AG04449 (cell line): ENCODE measurements around the gene FNDC3B.

Experiments used
- CTCF ChIA-PET: fragments of 350-600 bp; formaldehyde crosslinking; extraction: SDS; loops from one replicate; lab custom pipeline; 2021; ENCODE audit warnings: antibody characterized with exemption; lab: Yijun Ruan, JAX
- POLR2A ChIA-PET: fragments of 400-600, 350-600 bp; formaldehyde crosslinking; extraction: SDS; loops from one replicate; lab custom pipeline; 2020; ENCODE audit warnings: antibody characterized with exemption, inconsistent platforms; lab: Yijun Ruan, JAX
- DNase-seq: peaks from one replicate; pipeline ENCODE4 v3.0.0-alpha.2; 2010; ENCODE audit warnings: low read depth, low spot score
- H3K4me3 ChIP-seq: 2 replicates; pipeline ENCODE4 v1.5.1; 2011; ENCODE audit warnings: low read depth, mild to moderate bottlenecking, control low read depth, low read length
- TF ChIP-seq, protein P1 (sequence below): IDR thresholded peaks from one replicate; pipeline ENCODE4 v1.5.1; 2011; ENCODE audit warnings: mild to moderate bottlenecking, moderate library complexity, low read length, control low read depth, inconsistent platforms; ENCODE audit not compliant: insufficient read depth; ENCODE audit errors: missing control alignments

The FNDC3B gene

DNA sequence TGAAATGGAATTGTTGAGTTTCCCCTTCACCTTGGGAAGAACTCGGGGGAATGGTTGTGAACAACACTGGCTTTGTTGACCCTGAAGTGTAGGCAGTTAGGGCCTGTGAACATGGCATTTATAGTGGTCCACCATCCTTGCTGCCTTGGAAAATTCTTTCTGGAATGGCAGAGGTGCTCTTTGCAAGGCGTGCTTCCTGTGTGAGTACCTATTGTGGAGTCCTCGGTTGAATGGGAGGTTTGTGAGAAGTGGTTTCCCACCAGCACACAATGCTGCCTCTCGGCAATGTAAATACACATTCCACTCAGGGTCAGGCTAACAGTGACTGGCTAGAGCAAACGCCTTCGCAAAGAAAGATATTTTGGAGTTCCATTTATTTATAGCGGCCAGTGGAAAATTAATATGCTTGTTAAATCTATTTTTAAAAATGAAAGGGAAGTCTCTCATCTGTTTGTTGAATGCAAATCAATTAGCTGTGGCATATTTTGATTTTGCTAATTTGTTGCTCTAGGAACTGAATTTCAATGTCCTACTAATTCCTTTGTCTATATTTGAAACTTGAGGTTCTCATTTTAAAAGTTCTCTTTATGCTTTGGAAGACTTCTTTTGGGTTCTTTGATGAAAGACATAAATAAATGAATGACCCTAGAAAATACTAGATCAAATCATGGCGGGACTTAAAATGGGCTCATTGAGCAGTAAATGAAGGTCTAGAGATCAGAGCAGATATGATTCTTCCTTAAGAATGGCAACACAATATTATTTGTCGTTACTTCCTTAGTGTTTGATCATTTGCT is 59.5 kb downstream of the FNDC3B start:
- H3K4me3 ChIP-seq, result no peak overlapping the region
- DNase-seq, result no peak
- CTCF ChIA-PET, result no interaction called here
- TF ChIP-seq, protein P1, sequence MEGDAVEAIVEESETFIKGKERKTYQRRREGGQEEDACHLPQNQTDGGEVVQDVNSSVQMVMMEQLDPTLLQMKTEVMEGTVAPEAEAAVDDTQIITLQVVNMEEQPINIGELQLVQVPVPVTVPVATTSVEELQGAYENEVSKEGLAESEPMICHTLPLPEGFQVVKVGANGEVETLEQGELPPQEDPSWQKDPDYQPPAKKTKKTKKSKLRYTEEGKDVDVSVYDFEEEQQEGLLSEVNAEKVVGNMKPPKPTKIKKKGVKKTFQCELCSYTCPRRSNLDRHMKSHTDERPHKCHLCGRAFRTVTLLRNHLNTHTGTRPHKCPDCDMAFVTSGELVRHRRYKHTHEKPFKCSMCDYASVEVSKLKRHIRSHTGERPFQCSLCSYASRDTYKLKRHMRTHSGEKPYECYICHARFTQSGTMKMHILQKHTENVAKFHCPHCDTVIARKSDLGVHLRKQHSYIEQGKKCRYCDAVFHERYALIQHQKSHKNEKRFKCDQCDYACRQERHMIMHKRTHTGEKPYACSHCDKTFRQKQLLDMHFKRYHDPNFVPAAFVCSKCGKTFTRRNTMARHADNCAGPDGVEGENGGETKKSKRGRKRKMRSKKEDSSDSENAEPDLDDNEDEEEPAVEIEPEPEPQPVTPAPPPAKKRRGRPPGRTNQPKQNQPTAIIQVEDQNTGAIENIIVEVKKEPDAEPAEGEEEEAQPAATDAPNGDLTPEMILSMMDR, result no peak
- POLR2A ChIA-PET, result no interaction called here

DNA sequence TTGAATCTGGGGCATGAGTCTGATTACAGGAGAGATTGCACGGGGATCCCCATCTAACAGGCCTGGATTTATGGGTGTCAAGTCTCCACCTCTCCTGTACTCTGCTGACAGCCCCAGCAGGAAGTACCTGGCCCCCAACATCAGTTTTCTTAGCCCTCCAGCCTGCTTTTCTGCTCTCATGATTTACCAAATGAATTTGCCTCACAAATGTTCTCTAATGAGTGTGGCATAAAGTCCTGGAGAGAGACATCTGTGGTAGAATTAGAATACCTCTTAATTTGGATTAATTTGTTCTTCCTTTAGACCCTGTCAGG is 60.1 kb downstream of the FNDC3B start:
- ChIA-PET POLR2A (no interaction called here), CTCF (no interaction called here)
- no peak for DNase-seq
- no peak overlapping the region for H3K4me3 ChIP-seq
- TF ChIP-seq, protein P1, result no peak

DNA sequence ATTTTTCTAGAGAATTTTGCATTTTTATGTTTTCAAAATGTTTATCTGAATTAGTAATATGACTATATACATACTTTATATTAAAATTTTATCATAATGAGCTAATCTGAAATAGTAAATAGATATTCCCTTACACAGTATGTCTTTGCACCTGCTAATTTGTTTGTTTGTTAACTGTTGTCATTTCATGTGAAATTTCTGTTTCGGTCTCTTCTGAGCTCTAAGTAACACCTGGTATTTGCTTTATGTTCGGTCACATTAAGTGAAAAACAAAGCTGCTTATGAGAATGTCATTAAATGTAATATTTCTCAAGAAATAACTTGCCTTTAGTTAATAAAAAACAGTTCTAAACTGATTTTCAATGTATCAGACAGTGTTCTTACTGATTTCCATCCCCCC is 61.1 kb downstream of the FNDC3B start:
- CTCF ChIA-PET, result no interaction called here
- TF ChIP-seq, protein P1, result no peak
- DNase-seq, result no peak
- POLR2A ChIA-PET, result no interaction called here
- no peak overlapping the region for H3K4me3 ChIP-seq

DNA sequence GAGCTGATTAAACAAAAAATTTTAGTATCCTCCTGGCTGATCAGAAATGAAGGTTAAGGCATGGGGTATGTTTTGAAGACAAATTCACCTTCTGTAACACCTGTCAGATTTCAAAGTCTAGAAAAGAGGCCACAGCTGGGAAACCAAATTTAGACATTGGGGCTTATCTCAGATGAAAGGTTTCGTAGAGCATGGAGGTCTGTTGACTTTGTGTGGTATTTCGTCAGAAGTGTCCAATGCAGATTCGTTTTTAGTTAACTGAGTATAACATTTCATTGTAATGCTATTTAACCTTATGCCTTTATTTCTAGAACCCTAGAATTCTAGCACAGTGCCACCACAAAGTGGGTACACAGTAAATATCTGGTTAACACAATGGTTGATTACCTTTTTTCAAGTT is 61.7 kb downstream of the FNDC3B start:
- no peak overlapping the region for H3K4me3 ChIP-seq
- TF ChIP-seq, protein P1, result no peak
- POLR2A ChIA-PET, result no interaction called here
- DNase-seq, result no peak
- CTCF ChIA-PET, result no interaction called here

DNA sequence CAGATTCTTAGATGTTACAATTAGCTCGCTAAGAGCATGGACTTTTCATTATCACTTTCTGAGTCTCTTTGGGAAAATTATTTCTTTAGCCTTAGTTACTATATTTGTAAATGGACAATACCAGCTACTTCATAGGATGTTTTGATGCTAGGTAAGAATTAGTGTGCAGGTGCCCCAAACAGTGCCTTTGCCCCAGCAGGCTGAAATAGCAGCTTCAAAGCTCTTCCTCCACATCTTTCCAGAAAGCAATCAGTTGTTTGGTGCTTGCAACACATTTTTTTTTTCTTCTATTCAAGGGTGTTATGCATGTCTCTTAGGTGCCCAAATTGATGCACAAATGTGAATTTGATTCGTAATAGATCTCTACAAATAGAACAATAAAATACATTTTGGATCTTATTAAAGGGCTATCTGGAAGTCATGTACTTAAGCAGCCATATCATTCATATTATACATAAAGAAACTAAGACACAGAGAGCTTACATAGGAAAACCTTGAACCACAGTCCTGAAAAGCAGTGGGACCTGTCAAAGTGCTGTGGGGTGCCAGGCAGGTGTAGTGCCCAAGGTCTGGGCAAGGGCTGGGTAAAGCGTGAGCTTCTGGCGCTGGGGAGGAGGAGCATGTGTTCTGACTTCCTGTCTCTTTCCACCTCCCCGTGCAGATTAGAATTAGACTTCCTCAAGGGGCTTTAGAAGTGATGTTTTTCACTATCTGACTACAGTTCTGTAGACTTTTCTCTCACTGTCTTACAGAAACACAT is 62.9 kb downstream of the FNDC3B start:
- TF ChIP-seq, protein P1, result no peak
- DNase-seq, result no peak

DNA sequence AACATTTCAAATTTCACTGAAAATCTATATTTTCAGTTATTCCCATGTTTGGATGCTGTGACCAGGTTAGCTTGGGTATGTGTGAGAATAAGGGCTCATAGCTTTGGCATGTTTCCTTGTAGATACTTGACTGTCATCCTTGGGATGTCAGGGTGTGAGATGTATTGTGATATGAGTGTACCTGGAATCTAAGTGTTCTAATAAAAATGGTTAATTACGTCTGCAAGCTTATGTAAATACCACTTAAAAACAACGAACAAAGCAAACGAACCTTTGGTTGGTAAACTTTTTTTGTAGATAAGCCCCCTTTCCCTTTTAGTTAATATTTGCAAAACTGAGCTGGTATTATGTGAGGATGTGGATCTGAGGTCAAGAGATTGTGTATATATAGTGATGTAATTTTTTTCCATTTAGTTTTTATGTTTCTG is 63.5 kb downstream of the FNDC3B start:
- no peak for DNase-seq
- ChIA-PET CTCF (interaction anchor here (0.6 to 1.7 kb wide), 3 partner anchors 11 to 18 kb away, joined by 3 read pairs; no protein-coding TSS in a partner anchor), POLR2A (no interaction called here)
- TF ChIP-seq, protein P1, result no peak
- no peak overlapping the region for H3K4me3 ChIP-seq

More for the DNA sequence above, 62.9 kb downstream of the FNDC3B start:
- POLR2A ChIA-PET, result no interaction called here
- no peak overlapping the region for H3K4me3 ChIP-seq
- CTCF ChIA-PET, result interaction anchor here (0.6 to 1.7 kb wide), 3 partner anchors 10 to 36 kb away, joined by 3 read pairs; no protein-coding TSS in a partner anchor
